ENCODE measurements around the gene DGAT2L6.

- TF ChIP-seq ETV6 (CRISPR knock-in tag; IDR thresholded peaks at IDR 0.05) (no peak), HMGA2 (CRISPR knock-in tag; IDR thresholded peaks at IDR 0.05) (no peak), ATF3 (CRISPR knock-in tag; conservative IDR thresholded peaks at IDR 0.05) (no peak), MAX (CRISPR knock-in tag; IDR thresholded peaks at IDR 0.05) (no peak), AFF4 (CRISPR knock-in tag; IDR thresholded peaks at IDR 0.05; ENCODE audit: borderline replicate concordance) (no peak), CTCF (IDR thresholded peaks at IDR 0.05) (no peak), NFE2L1 (CRISPR knock-in tag; IDR thresholded peaks at IDR 0.05) (no peak), SMAD4 (CRISPR knock-in tag; IDR thresholded peaks at IDR 0.05) (no peak), USF2 (CRISPR knock-in tag; IDR thresholded peaks at IDR 0.05) (no peak)
Observed at GRCh38 chrX:70244881-70245280, 67.6 kb downstream of the DGAT2L6 start.

Data from WTC11 (cell line).